Stimulated activated CD8-positive, alpha-beta memory T cell treated with anti-CD3 and anti-CD28 coated beads, Interleukin-7, amount 100 ng/mL, for 1 hour (primary cell): ENCODE measurements around the gene MYO18A.

Source experiments
- DNase-seq, 2 donors: peaks; one replicate each; pipeline ENCODE4 v3.0.0-alpha.2; 2020; ENCODE audit warnings: low read depth in 2 of 2

MYO18A gene

DNA sequence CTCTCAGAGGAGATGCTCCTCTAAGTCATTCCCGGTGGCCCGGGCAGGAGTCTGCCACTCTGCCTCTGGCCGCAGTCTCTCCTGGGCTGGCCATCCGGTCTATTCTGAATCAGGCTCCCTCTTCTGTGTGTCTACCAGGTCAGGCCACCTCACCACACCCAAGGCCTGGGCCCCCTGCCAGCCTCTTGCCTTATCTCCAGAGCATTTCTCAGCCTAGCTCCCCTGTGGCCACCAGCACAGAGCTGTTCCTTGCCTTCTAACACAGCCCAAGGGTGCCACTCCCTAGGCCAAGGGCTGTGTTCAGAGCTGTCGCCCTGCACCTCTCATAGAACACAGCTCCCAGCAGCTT is 55.3 kb downstream of the MYO18A start:
- DNase-seq, result no peak

GRCh38 chr17:29124135-29124924 is 55.9 kb downstream of the MYO18A start:
- no peak for DNase-seq

GRCh38 chr17:29123111-29123510 is 57.1 kb downstream of the MYO18A start:
- no peak for DNase-seq

GRCh38 chr17:29121442-29121841 is 58.8 kb downstream of the MYO18A start:
- DNase-seq, result no peak

- DNase-seq, result no peak
These were observed 59.8 kb downstream of the MYO18A start for GRCh38 chr17:29120433-29120832.

- no peak for DNase-seq
These were observed 60.9 kb downstream of the MYO18A start for GRCh38 chr17:29119265-29119664.

DNA sequence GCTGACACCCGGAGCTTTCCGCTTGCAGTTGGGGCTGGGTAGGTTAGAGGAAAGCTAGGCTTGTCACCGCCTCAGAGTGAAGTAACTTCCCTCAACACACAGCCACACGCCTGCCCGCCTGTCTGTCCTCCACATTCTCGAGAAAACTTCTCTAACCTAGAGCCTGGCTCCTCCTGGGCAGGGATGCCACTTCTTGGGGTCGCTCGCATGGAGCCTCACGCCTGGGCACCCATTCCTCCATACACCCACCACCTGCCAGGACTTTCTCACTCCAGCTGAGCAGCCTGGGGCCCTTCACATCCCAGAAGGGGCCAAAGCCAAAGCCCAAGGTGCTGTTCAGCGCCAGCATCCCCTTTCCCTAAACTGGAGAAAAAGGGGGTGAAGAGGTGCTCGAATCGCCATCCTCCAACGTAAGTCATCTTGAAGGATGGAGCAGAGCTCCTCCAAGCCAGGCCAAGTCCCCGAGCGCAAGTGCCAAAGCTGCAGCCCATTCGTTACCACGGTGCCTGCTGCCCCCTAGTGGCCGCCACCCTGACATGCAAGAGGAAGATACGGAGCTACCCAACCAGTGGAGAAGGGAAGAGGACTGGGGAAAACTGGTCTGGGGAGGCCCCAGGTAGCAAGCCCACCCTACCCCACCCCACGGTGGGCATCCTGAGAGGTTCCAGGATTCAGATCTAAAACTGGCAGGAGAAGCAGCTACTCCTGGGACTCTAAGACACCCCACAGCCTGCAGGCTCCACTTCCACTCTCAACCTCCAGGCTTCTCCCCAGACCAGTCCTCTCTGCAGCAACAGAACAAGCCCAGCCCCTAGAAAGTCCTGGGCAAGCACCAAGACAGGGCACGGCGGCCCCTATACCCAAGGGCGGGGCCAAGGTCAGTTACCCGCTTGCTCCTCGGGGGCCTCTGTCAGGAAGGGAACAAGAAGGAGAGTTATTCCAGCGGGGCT is 63.1 kb downstream of the MYO18A start:
- DNase-seq, result peak; percentile 48 to 62

DNA sequence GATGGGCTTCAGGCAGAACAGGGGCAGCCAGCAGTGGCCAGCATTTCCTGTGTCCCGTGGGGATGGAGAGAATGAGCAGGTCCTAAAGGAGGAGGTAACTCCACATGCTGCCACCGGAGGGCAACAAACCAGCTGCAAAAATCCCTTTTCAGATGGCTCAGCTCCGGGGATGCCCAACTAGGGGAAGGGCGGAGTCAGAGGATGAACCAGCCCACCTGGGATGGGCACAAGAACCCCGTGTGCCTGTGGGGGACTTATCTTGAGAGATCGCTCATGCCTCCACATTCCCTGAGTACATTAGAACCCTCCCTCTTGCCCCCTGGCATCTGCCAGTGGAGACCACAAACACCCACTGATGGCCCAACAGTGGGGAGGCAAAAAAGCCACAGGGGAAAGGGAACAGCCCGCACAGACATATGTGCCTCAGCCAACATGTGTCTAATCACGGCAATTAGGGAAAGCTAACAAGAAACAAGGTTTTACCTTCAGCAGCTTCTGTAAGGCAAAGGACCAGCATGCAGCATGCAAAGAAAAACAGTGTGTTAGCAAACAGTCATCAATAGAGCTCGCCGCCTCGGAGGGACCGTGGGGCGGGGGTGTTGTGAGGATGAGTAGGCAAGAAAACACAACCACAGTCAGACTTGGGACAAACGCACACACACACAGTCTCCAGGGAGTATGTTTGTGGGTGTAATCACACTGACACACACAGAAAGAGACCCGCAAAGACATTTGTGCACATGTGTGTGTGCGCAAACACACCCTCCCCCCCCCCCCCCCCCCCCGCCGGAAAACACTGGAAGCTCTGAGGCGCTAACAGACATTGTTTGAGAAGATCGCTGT is 64.0 kb downstream of the MYO18A start:
- no peak for DNase-seq

- DNase-seq, result no peak
These were observed 64.8 kb downstream of the MYO18A start for GRCh38 chr17:29115435-29115834.

DNA sequence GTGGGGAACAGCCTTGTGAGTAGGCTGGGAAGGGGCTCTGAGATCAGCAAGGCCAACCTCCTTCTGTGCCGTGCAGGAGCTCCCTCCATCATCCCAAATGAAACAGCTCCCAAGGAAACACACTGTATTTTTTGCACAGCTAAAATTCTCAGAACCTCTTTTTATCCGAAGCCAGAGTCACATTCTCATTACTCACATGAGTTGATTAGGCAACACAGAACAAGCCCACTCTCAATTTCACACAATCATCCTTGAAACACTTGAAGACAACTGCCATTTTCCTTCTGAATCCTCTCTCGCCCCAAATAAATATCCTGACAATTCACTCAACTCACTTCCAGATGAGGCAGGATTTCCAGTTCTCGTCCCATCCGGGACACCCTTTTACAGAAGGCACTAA is 66.1 kb downstream of the MYO18A start:
- DNase-seq, result no peak

GRCh38 chr17:29113334-29113733 is 66.9 kb downstream of the MYO18A start:
- no peak for DNase-seq

DNA sequence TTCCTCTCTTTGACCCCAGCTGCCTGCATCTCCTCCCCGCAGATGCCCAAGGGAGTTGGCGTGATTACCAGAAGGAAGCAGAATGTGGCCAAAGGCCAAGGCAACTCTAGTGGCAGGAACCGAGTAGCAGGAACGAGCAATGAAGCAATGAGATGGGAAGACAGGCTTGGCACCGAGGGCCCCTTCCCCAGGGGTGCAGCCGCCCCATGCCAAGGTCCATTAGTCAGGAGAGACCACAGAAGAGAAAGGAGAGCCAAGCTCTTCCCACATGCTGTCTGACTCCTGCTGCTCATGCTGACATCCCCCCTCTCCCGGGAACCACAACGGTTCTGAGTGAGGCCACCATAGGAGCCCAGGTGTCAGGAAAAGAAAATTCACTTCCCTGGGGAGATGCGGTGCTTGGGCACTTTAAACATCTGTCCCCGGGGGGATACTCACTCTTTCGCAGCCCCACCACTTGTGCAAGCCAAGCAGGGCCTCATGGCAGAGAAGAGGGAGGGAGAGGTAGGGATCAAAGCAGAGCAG is 67.4 kb downstream of the MYO18A start:
- DNase-seq, result no peak

DNA sequence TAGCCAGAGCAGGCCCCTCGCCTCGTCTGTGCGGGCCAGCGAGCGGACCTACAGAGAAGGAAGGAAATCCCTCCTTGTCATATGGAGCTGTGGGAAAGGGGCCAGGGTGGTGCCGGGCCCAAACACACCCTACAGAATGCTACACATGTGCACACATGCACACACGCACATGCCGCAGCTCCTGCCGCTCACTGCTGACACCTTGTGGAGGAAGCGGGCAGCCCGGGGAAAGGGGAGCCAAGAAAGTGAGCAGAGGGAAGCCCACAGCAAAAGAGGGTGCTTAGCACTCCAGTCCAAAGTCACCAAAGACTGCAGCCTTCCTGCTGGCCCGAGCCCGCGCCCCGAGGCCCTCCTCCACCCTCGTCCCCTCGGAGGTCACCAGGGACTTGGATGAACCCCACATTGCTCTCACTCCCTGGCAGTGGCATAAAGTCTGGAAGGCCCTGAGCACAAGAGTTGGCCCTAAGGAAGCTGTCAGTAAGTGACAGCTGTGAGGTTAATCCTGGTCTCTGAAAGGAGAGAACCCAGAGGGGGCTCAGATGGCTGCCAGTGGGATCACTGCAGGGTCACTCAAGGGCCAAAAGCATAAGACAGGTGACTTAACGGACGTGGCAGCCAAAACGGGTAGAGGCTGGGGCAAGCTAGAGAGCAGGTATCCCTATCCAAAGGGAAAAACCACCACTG is 68.2 kb downstream of the MYO18A start:
- DNase-seq, result peak; percentile 22 to 42

GRCh38 chr17:29110372-29110757 is 69.8 kb downstream of the MYO18A start:
- DNase-seq, result no peak

- DNase-seq, result no peak
These were observed 70.5 kb downstream of the MYO18A start for GRCh38 chr17:29109477-29110371.

DNA sequence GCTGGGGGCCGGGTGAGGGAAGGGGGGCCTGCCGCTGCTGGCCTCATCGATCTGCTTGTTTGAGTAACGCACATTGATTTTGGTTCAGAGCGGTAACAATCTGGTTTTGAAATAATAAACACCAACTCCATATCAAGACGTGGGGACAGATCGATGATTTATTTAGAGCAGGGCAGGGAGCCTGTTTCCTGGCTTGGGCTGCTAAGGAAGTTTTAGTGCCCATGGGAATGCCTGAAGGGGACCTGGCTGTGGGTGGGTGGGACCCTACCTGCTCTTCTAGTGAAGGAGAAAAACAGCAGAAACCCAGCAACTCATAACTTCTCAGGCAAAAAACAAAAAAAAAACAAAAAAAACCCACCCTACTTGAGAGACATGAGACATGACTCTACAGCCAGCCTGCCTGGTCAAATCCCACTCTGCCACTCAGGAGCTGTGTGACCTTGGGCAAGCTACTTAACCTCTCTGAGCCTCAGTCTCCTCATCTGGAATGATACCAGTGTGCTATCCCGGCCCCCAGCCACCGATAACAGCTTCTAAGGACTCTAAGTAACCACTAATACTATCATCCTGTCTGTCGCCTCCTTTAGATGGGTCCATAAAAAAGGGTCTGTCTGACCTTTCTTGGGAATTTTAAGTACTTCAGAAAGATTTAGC is 71.2 kb downstream of the MYO18A start:
- DNase-seq, result no peak

- DNase-seq, result no peak
These were observed 72.0 kb downstream of the MYO18A start for GRCh38 chr17:29107933-29108822.

- no peak for DNase-seq
These were observed 73.1 kb downstream of the MYO18A start for GRCh38 chr17:29107084-29107483.

DNA sequence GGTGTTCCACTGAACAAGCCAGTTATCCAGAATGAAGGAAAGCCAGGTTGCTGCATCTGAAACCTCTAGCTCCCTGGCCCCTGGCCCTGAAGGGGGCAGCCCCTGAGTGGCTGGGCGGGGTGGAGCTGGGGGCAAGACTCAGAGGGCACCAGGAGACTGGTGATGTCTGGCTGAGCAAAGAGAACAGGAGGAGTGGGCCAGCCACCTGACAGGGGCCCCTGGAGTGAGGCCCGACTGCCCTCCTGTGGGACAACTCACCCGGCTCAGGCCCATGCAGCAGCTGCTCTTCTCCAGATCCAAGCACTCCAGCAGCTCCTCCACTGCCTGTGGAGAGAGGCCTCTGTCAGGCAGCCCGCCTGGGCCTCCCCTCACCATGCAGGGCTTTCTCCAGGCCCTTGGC is 76.9 kb downstream of the MYO18A start:
- DNase-seq, result no peak
